ENCODE results near the gene TTF1. TPM values are rescaled to one million over a fixed set of nuclear protein-coding genes. Genes with fewer than 3 reads are reported as not detected.

TTF1 gene
- total and polyA plus RNA-seq, 10 of the 15 experiments (the other 5 are each of a cell fraction or from before 2014, with no cell fraction given): 11.3 to 25.5 (median 16.0) TPM

GRCh38 chr9:132406554-132407122, at the start of gene TTF1 (continued):
- TF ChIP-seq NFYB (IDR thresholded peaks at IDR 0.05; ENCODE audit: insufficient read depth, low read depth, low read length): no peak
- TF ChIP-seq RAD21 (IDR thresholded peaks at IDR 0.05; ENCODE audit: insufficient read depth, low read depth, low read length): no peak
- TF ChIP-seq IKZF2 (IDR thresholded peaks at IDR 0.05): no peak
- TF ChIP-seq JUND (IDR thresholded peaks at IDR 0.05; ENCODE audit: low read depth, low read length): no peak
- no peak for TF ChIP-seq KLF5 (IDR thresholded peaks at IDR 0.05; ENCODE audit: partially characterized antibody)
- TF ChIP-seq ELK1 (IDR thresholded peaks at IDR 0.05; ENCODE audit: low read depth, low read length): peak; percentile 67; the same call in 1 of the 2 replicates
- TF ChIP-seq BRCA1 (IDR thresholded peaks at IDR 0.05; ENCODE audit: low read depth, low read length): no peak
- TF ChIP-seq POLR2AphosphoS2 (IDR thresholded peaks at IDR 0.05; ENCODE audit: low read depth, low read length): no peak
- 0 out of 2 replicates have a peak, but pooled peaks have one; percentile 66 for TF ChIP-seq NBN (IDR thresholded peaks at IDR 0.05)
- TF ChIP-seq GABPA (IDR thresholded peaks at IDR 0.05; ENCODE audit: low read depth): peak; percentile 97
- no peak for TF ChIP-seq PAX5 (IDR thresholded peaks at IDR 0.05; ENCODE audit: borderline replicate concordance, low read depth, low read length)
- TF ChIP-seq PRDM15 (CRISPR knock-in tag; IDR thresholded peaks at IDR 0.05): no peak
- TF ChIP-seq RELB (IDR thresholded peaks at IDR 0.05; ENCODE audit: low read depth): peak; percentile 53
- no peak for TF ChIP-seq CBX5 (IDR thresholded peaks at IDR 0.05; ENCODE audit: low read depth)
- no peak for TF ChIP-seq RAD51 (IDR thresholded peaks at IDR 0.05)
- no peak for TF ChIP-seq NFXL1 (IDR thresholded peaks at IDR 0.05; ENCODE audit: borderline replicate concordance)
- no peak for TF ChIP-seq NR2C2 (IDR thresholded peaks at IDR 0.05; ENCODE audit: borderline replicate concordance, control insufficient read depth, insufficient read length, low read depth)
- TF ChIP-seq ZNF217 (IDR thresholded peaks at IDR 0.05): no peak
- TF ChIP-seq ZNF592 (IDR thresholded peaks at IDR 0.05): no peak
- no peak for TF ChIP-seq STAT1 (conservative IDR thresholded peaks at IDR 0.05)
- no peak for TF ChIP-seq SUPT20H (IDR thresholded peaks at IDR 0.05; ENCODE audit: borderline replicate concordance, control insufficient read depth, low read depth, low read length)

All from GM12878 (cell line).